Gastrocnemius medialis (tissue), 4 donors: ENCODE measurements around the gene GABBR2.

Source experiments
- CTCF ChIP-seq, 5 experiments: fragments of 450-650 bp in 3 of 5; fragments of 200-600 bp in 2 of 5; sonication (generic) in 2 of 5; IDR thresholded peaks in 4 of 5; conservative IDR thresholded peaks in 1 of 5; 1 replicate in 4 of 5; 2 replicates in 1 of 5; pipeline ENCODE4 v1.5.1; 2016 to 2019; ENCODE audit warnings: antibody characterized with exemption in 5 of 5, mild to moderate bottlenecking in 3 of 5, moderate library complexity in 3 of 5
- POLR2A ChIP-seq, 2 donors: fragments of 450-650 bp; IDR thresholded peaks; one replicate each; pipeline ENCODE4 v1.6.1; 2017; ENCODE audit warnings: antibody characterized with exemption in 2 of 2, mild to moderate bottlenecking in 2 of 2, moderate library complexity in 2 of 2

GRCh38 chr9:98660541-98660940, 48.2 kb downstream of the GABBR2 start:
- no peak for TF ChIP-seq CTCF (IDR thresholded peaks at IDR 0.05 in 4 of 5, conservative IDR thresholded peaks at IDR 0.05 in 1 of 5)
- TF ChIP-seq POLR2A (IDR thresholded peaks at IDR 0.05): no peak
